Mesodermal cell (in vitro differentiated cells): ENCODE data around the gene BICDL1.

ENCODE experiments used
- H3K27ac ChIP-seq: 2 replicates; pipeline ENCODE4 v1.7.0; 2013; ENCODE audit warnings: mild to moderate bottlenecking, low read depth, low read length, moderate library complexity; ENCODE audit not compliant: severe bottlenecking
- H3K36me3 ChIP-seq: 2 replicates; pipeline ENCODE4 v1.7.1; 2013; ENCODE audit warnings: mild to moderate bottlenecking, low read length, moderate library complexity; ENCODE audit not compliant: control insufficient read depth, insufficient read depth
- H3K4me1 ChIP-seq: one replicate; pipeline ENCODE4 v1.7.1; 2013; ENCODE audit warnings: mild to moderate bottlenecking, low read length; ENCODE audit not compliant: insufficient read depth, control insufficient read depth, poor library complexity, severe bottlenecking
- H3K4me3 ChIP-seq: 2 replicates; pipeline ENCODE4 v1.7.0; 2013; ENCODE audit warnings: low read length, control low read depth, mild to moderate bottlenecking; ENCODE audit not compliant: insufficient read depth, poor library complexity, severe bottlenecking; ENCODE audit errors: extremely low read depth
- H3K9me3 ChIP-seq: 2 replicates; pipeline ENCODE4 v1.7.1; 2013; ENCODE audit warnings: mild to moderate bottlenecking, low read length, moderate library complexity; ENCODE audit not compliant: control insufficient read depth
- WGBS, 2 experiments: methylation state at CpG; one replicate each; pipeline ENCODE4 v1.1.5; 2013; ENCODE audit warnings: missing lambda C conversion rate in 2 of 2; ENCODE audit not compliant: insufficient coverage in 2 of 2; 5-methylcytosine and 5-hydroxymethylcytosine counted together

BICDL1 gene

GRCh38 chr12:120131116-120131515 is 142.1 kb downstream of the BICDL1 start:
- WGBS, 2 experiments, result 95 to 98% methylated on average over 14 to 15 of the region's 15 CpGs
- peaks cover 100% of the 10 kb centered on the region for H3K36me3 ChIP-seq
- no peak overlapping the region for H3K27ac ChIP-seq
- H3K4me1 ChIP-seq, result no peaks in the 10 kb centered on the region
- H3K9me3 ChIP-seq, result no peaks in the 10 kb centered on the region
- no peak overlapping the region for H3K4me3 ChIP-seq

- Histone ChIP-seq H3K4me3 (no peak overlapping the region), H3K27ac (no peak overlapping the region), H3K36me3 (peaks cover 100% of the 10 kb centered on the region), H3K4me1 (no peaks in the 10 kb centered on the region), H3K9me3 (no peaks in the 10 kb centered on the region)
- whole genome bisulfite sequencing, 2 experiments, result 100% methylated on average over 1 to 2 of the region's 9 CpGs
Measured at GRCh38 chr12:120132054-120132836, 143.2 kb downstream of the BICDL1 start.

GRCh38 chr12:120132863-120133385 is 143.9 kb downstream of the BICDL1 start:
- Histone ChIP-seq H3K9me3 (no peaks in the 10 kb centered on the region), H3K4me3 (no peak overlapping the region), H3K4me1 (no peaks in the 10 kb centered on the region), H3K27ac (no peak overlapping the region), H3K36me3 (peaks cover 100% of the 10 kb centered on the region)
- 100% methylated on average over 3 to 4 of the region's 6 CpGs for WGBS, 2 experiments

GRCh38 chr12:120134307-120134980 is 145.4 kb downstream of the BICDL1 start:
- Histone ChIP-seq H3K9me3 (no peaks in the 10 kb centered on the region), H3K36me3 (peaks cover 99% of the 10 kb centered on the region), H3K4me3 (no peak overlapping the region), H3K4me1 (no peaks in the 10 kb centered on the region), H3K27ac (no peak overlapping the region)
- WGBS, 2 experiments, result 96 to 99% methylated on average over 13 to 19 of the region's 20 CpGs

- no peaks in the 10 kb centered on the region for H3K9me3 ChIP-seq
- H3K4me1 ChIP-seq, result no peaks in the 10 kb centered on the region
- peaks cover 99% of the 10 kb centered on the region for H3K36me3 ChIP-seq
- whole genome bisulfite sequencing, 2 experiments, result 98% methylated on average over 9 to 10 of the region's 11 CpGs
- no peak overlapping the region for H3K4me3 ChIP-seq
- H3K27ac ChIP-seq, result no peak overlapping the region
Measured at GRCh38 chr12:120136093-120136770, 147.2 kb downstream of the BICDL1 start.

- Histone ChIP-seq H3K9me3 (no peaks in the 10 kb centered on the region), H3K4me1 (no peaks in the 10 kb centered on the region), H3K36me3 (peaks cover 99% of the 10 kb centered on the region), H3K27ac (no peak overlapping the region), H3K4me3 (no peak overlapping the region)
- 92 to 98% methylated on average over 10 to 11 of the region's 11 CpGs for WGBS, 2 experiments
Measured at GRCh38 chr12:120137833-120138232, 148.8 kb downstream of the BICDL1 start.

GRCh38 chr12:120138366-120138765 is 149.3 kb downstream of the BICDL1 start:
- H3K4me3 ChIP-seq, result no peak overlapping the region
- H3K9me3 ChIP-seq, result no peaks in the 10 kb centered on the region
- no peaks in the 10 kb centered on the region for H3K4me1 ChIP-seq
- no peak overlapping the region for H3K27ac ChIP-seq
- 98% methylated on average over 8 to 9 of the region's 9 CpGs for WGBS, 2 experiments
- peaks cover 98% of the 10 kb centered on the region for H3K36me3 ChIP-seq

GRCh38 chr12:120139958-120140357 is 150.9 kb downstream of the BICDL1 start:
- no peaks in the 10 kb centered on the region for H3K9me3 ChIP-seq
- H3K27ac ChIP-seq, result no peak overlapping the region
- WGBS, 2 experiments, result 93 to 100% methylated on average over 2 to 4 of the region's 5 CpGs
- H3K4me1 ChIP-seq, result no peaks in the 10 kb centered on the region
- H3K36me3 ChIP-seq, result peaks cover 98% of the 10 kb centered on the region
- no peak overlapping the region for H3K4me3 ChIP-seq

- Histone ChIP-seq H3K9me3 (no peaks in the 10 kb centered on the region), H3K4me1 (no peaks in the 10 kb centered on the region), H3K36me3 (peaks cover 98% of the 10 kb centered on the region), H3K4me3 (no peak overlapping the region), H3K27ac (no peak overlapping the region)
- WGBS, 2 experiments, result 97 to 98% methylated on average over 9 of the region's 9 CpGs
Measured at GRCh38 chr12:120140603-120141002, 151.6 kb downstream of the BICDL1 start.

GRCh38 chr12:120141336-120141735 is 152.3 kb downstream of the BICDL1 start:
- 96% methylated on average over 4 to 5 of the region's 6 CpGs for WGBS, 2 experiments
- Histone ChIP-seq H3K4me3 (no peak overlapping the region), H3K27ac (no peak overlapping the region)

More at GRCh38 chr12:120141336-120141735, 152.3 kb downstream of the BICDL1 start:
- Histone ChIP-seq H3K9me3 (no peaks in the 10 kb centered on the region), H3K36me3 (peaks cover 97% of the 10 kb centered on the region), H3K4me1 (no peaks in the 10 kb centered on the region)
